K562 (cell line): ENCODE measurements around the gene TBCC. TPM values are rescaled to one million over a fixed set of nuclear protein-coding genes. Genes with fewer than 3 reads are reported as not detected.

ENCODE experiments used
- ATAC-seq: fragments of 200-7000 bp; cut with Tn5 transposase; 3 replicates; pipeline ENCODE4 v1.9.1; 2020; ENCODE audit warnings: moderate library complexity
- BruUV-seq: library from RNA; stranded (reverse); fragments of 400-500 nt; replicated peaks from 2 replicates; lab custom pipeline; 2021; lab: Mats Ljungman, UMichigan
- CTCF ChIA-PET: fragments of 300-600 bp; formaldehyde crosslinking; extraction: SDS; loops from one replicate; lab custom pipeline; 2021; ENCODE audit warnings: low intra/inter-chr PET ratio; lab: Yijun Ruan, JAX
- POLR2A ChIA-PET: fragments of 300-600, 350-650 bp; sonication (Branson Sonifier 250); formaldehyde crosslinking; extraction: SDS; loops from one replicate; lab custom pipeline; 2021; ENCODE audit warnings: antibody characterized with exemption, inconsistent platforms; lab: Yijun Ruan, JAX
- DNase-seq, 4 experiments: peaks; one replicate each; pipeline versions ENCODE4 v3.0.0 to v3.0.0-alpha.2; 2011 to 2018; ENCODE audit warnings: low spot score in 3 of 4, mixed read lengths in 3 of 4; ENCODE audit errors: extremely low read depth in 1 of 4
- FAIRE-seq: peaks from 2 replicates; lab custom pipeline; 2011; peaks lifted over from hg19 to GRCh38; lab: Jason Lieb, UNC
- H2AFZ ChIP-seq: 2 replicates; pipeline ENCODE4 v1.6.0; 2011; ENCODE audit warnings: low read depth, low read length, control low read depth, inconsistent platforms
- H3K27ac ChIP-seq: fragments of 200-600 bp; 3 replicates; pipeline ENCODE4 v1.8.0; 2011; ENCODE audit warnings: low read depth, mild to moderate bottlenecking, control low read depth, inconsistent platforms, low read length, moderate library complexity, mixed read lengths; ENCODE audit errors: extremely low read depth
- H3K27me3 ChIP-seq, 2 experiments: fragments of 300-600 bp in 1 of 2; 2 replicates in 1 of 2; 3 replicates in 1 of 2; pipeline versions ENCODE4 v1.6.0 to v1.8.0; 2011; ENCODE audit warnings: inconsistent platforms in 2 of 2, low read length in 2 of 2, mild to moderate bottlenecking in 1 of 2, mixed read lengths in 1 of 2, moderate library complexity in 1 of 2; ENCODE audit not compliant: control insufficient read depth in 2 of 2, insufficient read depth in 2 of 2
- H3K36me3 ChIP-seq: fragments of 300-600 bp; 3 replicates; pipeline ENCODE4 v1.8.0; 2011; ENCODE audit warnings: mild to moderate bottlenecking, low read length, inconsistent platforms; ENCODE audit not compliant: control insufficient read depth, insufficient read depth
- H3K4me1 ChIP-seq, 2 experiments: fragments of 200-600 bp in 1 of 2; replicated peaks in 1 of 2; 2 replicates in 1 of 2; 3 replicates in 1 of 2; pipeline versions ENCODE4 v1.5.1 to v1.8.0; 2011; ENCODE audit warnings: inconsistent platforms in 2 of 2, low read length in 2 of 2, mild to moderate bottlenecking in 1 of 2, mixed read lengths in 1 of 2, moderate library complexity in 1 of 2; ENCODE audit not compliant: control insufficient read depth in 2 of 2, insufficient read depth in 2 of 2
- H3K4me2 ChIP-seq: 2 replicates; pipeline ENCODE4 v1.6.1; 2011; ENCODE audit warnings: low read length, control low read depth, inconsistent platforms, mixed read lengths; ENCODE audit not compliant: insufficient read depth
- H3K4me3 ChIP-seq: fragments of 200-600 bp; sonication (generic), shearing (Covaris generic); 2 replicates; pipeline ENCODE4 v1.5.1; 2016; ENCODE audit warnings: control low read depth, inconsistent platforms
- H3K79me2 ChIP-seq: fragments of 200-600 bp; 3 replicates; pipeline ENCODE4 v1.8.0; 2011; ENCODE audit warnings: low read length, inconsistent platforms; ENCODE audit not compliant: control insufficient read depth, insufficient read depth
- H3K9ac ChIP-seq, 2 experiments: 2 replicates each; pipeline versions ENCODE4 v1.6.0 to v1.6.1; 2011; ENCODE audit warnings: low read depth in 2 of 2, low read length in 2 of 2, control low read depth in 1 of 2, inconsistent platforms in 1 of 2, mild to moderate bottlenecking in 1 of 2, mixed read lengths in 1 of 2; ENCODE audit not compliant: insufficient read depth in 1 of 2
- H3K9me1 ChIP-seq: one replicate; pipeline ENCODE4 v1.6.0; 2011; ENCODE audit warnings: inconsistent platforms, mild to moderate bottlenecking, low read length, moderate library complexity; ENCODE audit not compliant: control insufficient read depth, insufficient read depth
- H3K9me3 ChIP-seq: replicated peaks from 2 replicates; pipeline ENCODE4 v1.5.1; 2011; ENCODE audit warnings: low read depth, low read length, inconsistent platforms; ENCODE audit not compliant: control insufficient read depth, insufficient read depth
- H4K20me1 ChIP-seq: replicated peaks from 2 replicates; pipeline ENCODE4 v1.6.1; 2011; ENCODE audit warnings: low read length, inconsistent platforms, mixed read lengths; ENCODE audit not compliant: control insufficient read depth, insufficient read depth
- ATF7 ChIP-seq: fragments of 450-650 bp; IDR thresholded peaks from 2 replicates; pipeline ENCODE4 v1.7.1; 2014; ENCODE audit warnings: mild to moderate bottlenecking, moderate library complexity
- C11orf30 ChIP-seq: fragments of 450-650 bp; IDR thresholded peaks from 2 replicates; pipeline ENCODE4 v1.6.1; 2016; ENCODE audit warnings: low read depth, mild to moderate bottlenecking
- CBFB ChIP-seq: sonication (generic); formaldehyde crosslinking; IDR thresholded peaks from 2 replicates; pipeline ENCODE4 v1.4.0; 2020; ENCODE audit warnings: mild to moderate bottlenecking, missing genetic modification reagents
- CTBP1 ChIP-seq: fragments of 450-650 bp; IDR thresholded peaks from 2 replicates; pipeline ENCODE4 v1.6.1; 2016; ENCODE audit warnings: borderline replicate concordance
- EGR1 ChIP-seq: fragments of 450-650 bp; conservative IDR thresholded peaks from 2 replicates; pipeline ENCODE4 v1.6.1; 2017; ENCODE audit warnings: mild to moderate bottlenecking
- GABPB2 ChIP-seq: fragments of 250-450 bp; sonication (Bioruptor Pico); conservative IDR thresholded peaks from 2 replicates; pipeline ENCODE4 v1.5.1; 2021; ENCODE audit warnings: mild to moderate bottlenecking
- GTF2A2 ChIP-seq: IDR thresholded peaks from 2 replicates; pipeline ENCODE4 v1.6.1; 2016; ENCODE audit warnings: mild to moderate bottlenecking, missing genetic modification characterization, missing compliant biosample characterization
- MAFG ChIP-seq: fragments of 450-650 bp; conservative IDR thresholded peaks from 2 replicates; pipeline ENCODE4 v1.6.1; 2016; ENCODE audit warnings: missing genetic modification characterization, missing compliant biosample characterization
- MYC ChIP-seq, 2 experiments: fragments of 250-450 bp in 1 of 2; sonication (Bioruptor Pico) in 1 of 2; IDR thresholded peaks; 2 replicates each; pipeline versions ENCODE4 v1.5.1 to v1.6.1; 2012 to 2021; ENCODE audit warnings: low read depth in 2 of 2, borderline replicate concordance in 1 of 2, improper control_type of control experiment in 1 of 2, low read length in 1 of 2, mild to moderate bottlenecking in 1 of 2, moderate library complexity in 1 of 2
- PHB ChIP-seq: fragments of 250-450 bp; sonication (Bioruptor Pico); IDR thresholded peaks from 2 replicates; pipeline ENCODE4 v1.5.0; 2021
- POLR3G ChIP-seq: IDR thresholded peaks from 2 replicates; pipeline ENCODE4 v1.6.1; 2011; ENCODE audit not compliant: insufficient read length, insufficient replicate concordance; ENCODE audit errors: extremely low read depth
- RCOR1 ChIP-seq, 2 experiments: IDR thresholded peaks; 2 replicates each; pipeline ENCODE4 v1.6.1; 2012; ENCODE audit warnings: low read depth in 2 of 2, low read length in 2 of 2, borderline replicate concordance in 1 of 2, improper control_type of control experiment in 1 of 2
- ZFP30 ChIP-seq: fragments of 250-450 bp; sonication (Bioruptor Pico); IDR thresholded peaks from 2 replicates; pipeline ENCODE4 v1.8.0; 2022; ENCODE audit warnings: moderate library complexity, mild to moderate bottlenecking, inconsistent platforms, borderline replicate concordance
- ZNF717 ChIP-seq: fragments of 250-450 bp; sonication (Bioruptor Pico); IDR thresholded peaks from 2 replicates; pipeline ENCODE4 v1.5.0; 2021
- ZNF75A ChIP-seq: fragments of 450-650 bp; formaldehyde crosslinking; IDR thresholded peaks from 2 replicates; pipeline ENCODE4 v1.4.0; 2020; ENCODE audit warnings: mild to moderate bottlenecking
- WGBS: fragments of 100-300 bp; shearing (Covaris generic); methylation state at CpG from one replicate; pipeline ENCODE4 v1.1.6; 2016; ENCODE audit warnings: low coverage, mixed read lengths; ENCODE audit not compliant: insufficient coverage; ENCODE audit errors: missing lambda C conversion rate; 5-methylcytosine and 5-hydroxymethylcytosine counted together
- in situ Hi-C: fragments of 300-500 bp; cut with MboI; formaldehyde crosslinking; loops from 4 replicates; pipeline ENCODE4 v1.15.0; 2018; ENCODE audit warnings: inconsistent platforms, mixed read lengths
- intact Hi-C: fragments of 100-400 bp; cut with micrococcal nuclease; formaldehyde crosslinking; loops from 2 replicates; pipeline ENCODE4 v1.14.2; 2022
- polyA plus RNA-seq, 8 experiments: library from polyadenylated mRNA; depleted of rRNA in 4 of 8; stranded (reverse) in 5 of 8; unstranded in 3 of 8; fragments of >200 nt; fragmentation: Nextera tagmentation in 2 of 8; fragmentation: Illumina TruSeq in 1 of 8; extraction: Ambion mirVana in 2 of 8; extraction: Trizol in 1 of 8; gene quantifications; 2 replicates each; pipeline versions ENCODE4 v1.2.1 to v1.2.3, GENCODE V29; 2011 to 2014; ENCODE audit warnings: inconsistent platforms in 1 of 8, missing spikeins in 1 of 8
- total RNA-seq, 7 experiments: library from RNA; depleted of rRNA in 6 of 7; stranded (reverse); fragments of >200 nt in 6 of 7; fragmentation: Illumina TruSeq in 2 of 7; extraction: Trizol in 2 of 7; gene quantifications; 2 replicates each; pipeline versions ENCODE4 v1.2.1 to v1.2.3, GENCODE V29; 2011 to 2021; ENCODE audit warnings: low replicate concordance in 1 of 7
- TF ChIP-seq, protein P1 (sequence below): fragments of 250-450 bp; sonication (Bioruptor Pico); IDR thresholded peaks from 2 replicates; pipeline ENCODE4 v1.4.0; 2020; ENCODE audit warnings: mild to moderate bottlenecking, moderate library complexity

Gene TBCC
- total and polyA plus RNA-seq, 9 of the 15 experiments (the other 6 are each of a cell fraction or from before 2014, with no cell fraction given): 2.8 to 34.1 (median 23.3) TPM

- Histone ChIP-seq H3K9me1 (no peaks in the 10 kb centered on the region), H3K27ac (no peak overlapping the region), H3K4me1 (no peaks in the 10 kb centered on the region), H4K20me1 (0 out of 2 replicates have a peak, but pooled peaks cover 5% of the 10 kb centered on the region), H3K79me2 (no peaks in the 10 kb centered on the region), H3K4me2 (no peak overlapping the region), H3K27me3 (no peaks in the 10 kb centered on the region), H3K9me3 (no peaks in the 10 kb centered on the region), H3K36me3 (no peaks in the 10 kb centered on the region), H3K4me3 (no peak overlapping the region), H2AFZ (no peak overlapping the region), H3K9ac (no peak overlapping the region)
- ATAC-seq (no peak), DNase-seq (no peak), FAIRE-seq (peak; percentile 11)
- POLR2A ChIA-PET: interaction anchor here (0.7 to 5.9 kb wide), 7 partner anchors 9 to 117 kb away, joined by 3 to 28 read pairs (median 3); partner anchors contain the start of genes RPL7L1 and TBCC
- CTCF ChIA-PET: no interaction called here
- TF ChIP-seq GTF2A2 (tag) (no peak), MAFG (no peak), GABPB2 (CRISPR knock-in tag) (no peak), ATF7 (no peak), MYC (IDR thresholded peaks at IDR 0.05; ENCODE audit: low read depth, low read length) (no peak), MYC (CRISPR knock-in tag; IDR thresholded peaks at IDR 0.05; ENCODE audit: borderline replicate concordance, low read depth) (no peak), ZNF717 (CRISPR knock-in tag) (no peak), RCOR1 (IDR thresholded peaks at IDR 0.05; ENCODE audit: borderline replicate concordance in 1 of 2, low read depth in 2 of 2, low read length in 2 of 2) (no peak), PHB (CRISPR knock-in tag) (no peak), POLR3G (no peak), C11orf30 (no peak), CBFB (no peak), EGR1 (no peak), ZFP30 (no peak), CTBP1 (no peak), ZNF75A (no peak)
- TF ChIP-seq, protein P1, sequence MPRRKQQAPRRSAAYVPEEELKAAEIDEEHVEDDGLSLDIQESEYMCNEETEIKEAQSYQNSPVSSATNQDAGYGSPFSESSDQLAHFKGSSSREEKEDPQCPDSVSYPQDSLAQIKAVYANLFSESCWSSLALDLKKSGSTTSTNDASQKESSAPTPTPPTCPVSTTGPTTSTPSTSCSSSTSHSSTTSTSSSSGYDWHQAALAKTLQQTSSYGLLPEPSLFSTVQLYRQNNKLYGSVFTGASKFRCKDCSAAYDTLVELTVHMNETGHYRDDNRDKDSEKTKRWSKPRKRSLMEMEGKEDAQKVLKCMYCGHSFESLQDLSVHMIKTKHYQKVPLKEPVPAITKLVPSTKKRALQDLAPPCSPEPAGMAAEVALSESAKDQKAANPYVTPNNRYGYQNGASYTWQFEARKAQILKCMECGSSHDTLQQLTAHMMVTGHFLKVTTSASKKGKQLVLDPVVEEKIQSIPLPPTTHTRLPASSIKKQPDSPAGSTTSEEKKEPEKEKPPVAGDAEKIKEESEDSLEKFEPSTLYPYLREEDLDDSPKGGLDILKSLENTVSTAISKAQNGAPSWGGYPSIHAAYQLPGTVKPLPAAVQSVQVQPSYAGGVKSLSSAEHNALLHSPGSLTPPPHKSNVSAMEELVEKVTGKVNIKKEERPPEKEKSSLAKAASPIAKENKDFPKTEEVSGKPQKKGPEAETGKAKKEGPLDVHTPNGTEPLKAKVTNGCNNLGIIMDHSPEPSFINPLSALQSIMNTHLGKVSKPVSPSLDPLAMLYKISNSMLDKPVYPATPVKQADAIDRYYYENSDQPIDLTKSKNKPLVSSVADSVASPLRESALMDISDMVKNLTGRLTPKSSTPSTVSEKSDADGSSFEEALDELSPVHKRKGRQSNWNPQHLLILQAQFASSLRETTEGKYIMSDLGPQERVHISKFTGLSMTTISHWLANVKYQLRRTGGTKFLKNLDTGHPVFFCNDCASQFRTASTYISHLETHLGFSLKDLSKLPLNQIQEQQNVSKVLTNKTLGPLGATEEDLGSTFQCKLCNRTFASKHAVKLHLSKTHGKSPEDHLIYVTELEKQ (CRISPR knock-in tag): no peak
- no TSS peak for BruUV-seq
- in situ Hi-C loops: no loop called here
- 70% methylated on average over 3 of the region's 3 CpGs for WGBS
- intact Hi-C loops: no loop called here
Measured at GRCh38 chr6:42762426-42762859, 16.5 kb upstream of the TBCC start.
